Measurements from ENCODE around the gene ELL.

The ELL gene

GRCh38 chr19:18487576-18488402 lies 34.1 kb downstream of the ELL start:
- no peak for DNase-seq

- no peak for DNase-seq
These were observed 35.1 kb downstream of the ELL start for GRCh38 chr19:18486746-18487145.

GRCh38 chr19:18484992-18485391 lies 36.9 kb downstream of the ELL start:
- no peak for DNase-seq

GRCh38 chr19:18483119-18483890 lies 38.6 kb downstream of the ELL start:
- no peak for DNase-seq

GRCh38 chr19:18481505-18482222 lies 40.2 kb downstream of the ELL start:
- DNase-seq: peak; percentile 30

GRCh38 chr19:18480006-18480691 lies 41.7 kb downstream of the ELL start:
- DNase-seq: no peak

- peak; percentile 86 for DNase-seq
These were observed 43.1 kb downstream of the ELL start for GRCh38 chr19:18478545-18479311.

- no peak for DNase-seq
These were observed 43.9 kb downstream of the ELL start for GRCh38 chr19:18477974-18478373.

- peak; percentile 27 for DNase-seq
These were observed 44.7 kb downstream of the ELL start for GRCh38 chr19:18477042-18477779.

- no peak for DNase-seq
These were observed 45.3 kb downstream of the ELL start for GRCh38 chr19:18476507-18477041.

- DNase-seq: no peak
These were observed 46.0 kb downstream of the ELL start for GRCh38 chr19:18475762-18476331.

GRCh38 chr19:18475004-18475453 lies 46.8 kb downstream of the ELL start:
- peak; percentile 68 for DNase-seq

GRCh38 chr19:18474366-18474887 lies 47.4 kb downstream of the ELL start:
- no peak for DNase-seq

GRCh38 chr19:18473706-18474087 lies 48.2 kb downstream of the ELL start:
- no peak for DNase-seq

GRCh38 chr19:18473003-18473705 lies 48.7 kb downstream of the ELL start:
- no peak for DNase-seq

- no peak for DNase-seq
These were observed 51.1 kb downstream of the ELL start for GRCh38 chr19:18470787-18471186.

- DNase-seq: peak; percentile 57
These were observed 52.6 kb downstream of the ELL start for GRCh38 chr19:18469069-18469846.

- no peak for DNase-seq
These were observed 53.4 kb downstream of the ELL start for GRCh38 chr19:18468517-18468916.

- DNase-seq: no peak
These were observed 53.9 kb downstream of the ELL start for GRCh38 chr19:18467978-18468377.

All from activated CD4-positive, alpha-beta T cell treated with anti-CD3 and anti-CD28 coated beads, Interleukin-10, Interleukin-2, amounts not matched to agents 100 ng/mL and 50 ng/mL, durations not matched to agents 16 hours and 8 hours (primary cell).